ENCODE data around the gene CCDC152. TPM values are rescaled to one million over a fixed set of nuclear protein-coding genes. Genes with fewer than 3 reads are reported as not detected.

CCDC152 gene
- total RNA-seq, 2 experiments from 2014 or later, result 7.9 to 8.1 TPM

DNA sequence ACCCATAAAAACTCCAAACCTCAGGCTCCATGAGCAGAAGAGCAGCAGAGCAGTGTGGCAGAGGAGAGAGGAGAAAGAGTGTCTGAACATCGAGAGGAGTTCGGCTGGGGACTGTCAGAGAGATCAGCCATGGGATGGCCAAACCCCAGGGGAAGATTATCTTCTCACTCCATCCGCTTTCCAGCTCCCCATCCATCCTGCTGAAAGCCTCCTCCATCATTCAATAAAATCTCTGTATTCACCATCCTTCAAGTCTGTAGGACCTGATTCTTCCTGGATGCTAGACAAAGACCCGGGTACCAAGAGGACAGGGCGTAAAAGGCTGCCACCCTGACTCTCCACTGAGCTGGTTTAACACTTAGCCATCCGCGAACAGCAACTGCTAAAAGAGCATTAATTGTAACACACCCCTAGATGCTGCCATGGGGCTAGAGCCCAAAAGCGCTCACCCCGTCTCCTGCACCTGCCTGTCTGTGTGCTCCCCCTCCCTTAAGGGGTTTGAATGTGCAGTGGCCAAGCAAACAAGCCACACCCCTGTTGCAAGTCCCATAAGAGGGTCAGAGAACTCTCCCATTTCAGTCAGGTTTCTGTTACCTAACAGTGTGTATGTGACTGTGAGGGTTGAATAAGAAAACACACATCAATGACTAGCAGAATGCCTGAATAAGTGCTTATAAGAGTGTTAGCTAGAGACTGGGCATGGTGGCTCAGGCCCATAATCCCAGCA lies 69.0 kb downstream of the CCDC152 start:
- CTCF ChIA-PET, result interaction anchor here (1.6 kb wide), 1 partner anchor 15 kb away, joined by 3 read pairs; no protein-coding TSS in a partner anchor
- H3K4me3 Mint-ChIP-seq, result no peak overlapping the region
- H3K4me1 Mint-ChIP-seq (ENCODE audit: low read depth), result no peaks in the 10 kb centered on the region
- no peaks in the 10 kb centered on the region for H3K36me3 Mint-ChIP-seq (ENCODE audit: low read depth)
- no peak overlapping the region for H3K27ac Mint-ChIP-seq
- intact Hi-C loops (cut with micrococcal nuclease), result no loop called here
- no peaks in the 10 kb centered on the region for H3K9me3 Mint-ChIP-seq
- DNase-seq, result no peak
- no peaks in the 10 kb centered on the region for H3K27me3 Mint-ChIP-seq (ENCODE audit: low read depth)

GRCh38 chr5:42826757-42827515 lies 70.3 kb downstream of the CCDC152 start:
- DNase-seq, result no peak
- CTCF ChIA-PET, result interaction anchor here (1.6 kb wide), 1 partner anchor 14 kb away, joined by 3 read pairs; no protein-coding TSS in a partner anchor
- no peak overlapping the region for H3K4me3 Mint-ChIP-seq
- intact Hi-C loops (cut with micrococcal nuclease), result no loop called here
- H3K27me3 Mint-ChIP-seq (ENCODE audit: low read depth), result no peaks in the 10 kb centered on the region
- no peaks in the 10 kb centered on the region for H3K9me3 Mint-ChIP-seq
- no peaks in the 10 kb centered on the region for H3K4me1 Mint-ChIP-seq (ENCODE audit: low read depth)
- H3K36me3 Mint-ChIP-seq (ENCODE audit: low read depth), result no peaks in the 10 kb centered on the region
- H3K27ac Mint-ChIP-seq, result no peak overlapping the region

DNA sequence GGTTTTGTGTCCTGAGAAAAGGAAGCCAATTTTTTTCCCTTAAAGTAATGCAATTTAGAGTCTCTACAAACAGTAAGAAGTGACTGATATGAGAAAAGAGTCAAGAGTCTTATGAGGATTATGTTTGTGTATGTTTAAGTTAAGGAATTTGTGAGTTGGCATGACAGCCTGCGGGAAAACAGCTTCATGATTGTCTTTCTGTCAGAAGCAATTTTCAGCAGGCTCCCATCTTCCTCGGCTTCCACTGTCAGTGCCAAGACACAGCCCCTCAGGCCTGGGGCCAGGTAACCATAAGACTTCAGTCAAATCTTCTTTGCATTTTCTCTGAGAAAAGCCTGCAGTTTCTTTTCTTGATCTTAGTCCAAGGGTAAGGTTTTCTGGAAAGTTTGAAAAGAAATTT lies 72.1 kb downstream of the CCDC152 start:
- CTCF ChIA-PET, result interaction anchor here (0.8 kb wide), 1 partner anchor 339 kb away, joined by 5 read pairs; no protein-coding TSS in a partner anchor
- Mint-ChIP-seq H3K4me3 (no peak overlapping the region), H3K9me3 (no peaks in the 10 kb centered on the region), H3K27me3 (ENCODE audit: low read depth) (no peaks in the 10 kb centered on the region), H3K27ac (no peak overlapping the region), H3K36me3 (ENCODE audit: low read depth) (no peaks in the 10 kb centered on the region), H3K4me1 (ENCODE audit: low read depth) (no peaks in the 10 kb centered on the region)
- intact Hi-C loops (cut with micrococcal nuclease), result no loop called here
- no peak for DNase-seq

- Mint-ChIP-seq H3K27ac (no peak overlapping the region), H3K9me3 (no peaks in the 10 kb centered on the region), H3K27me3 (ENCODE audit: low read depth) (no peaks in the 10 kb centered on the region), H3K4me3 (no peak overlapping the region), H3K4me1 (ENCODE audit: low read depth) (no peaks in the 10 kb centered on the region), H3K36me3 (ENCODE audit: low read depth) (no peaks in the 10 kb centered on the region)
- DNase-seq, result no peak
- intact Hi-C loops (cut with micrococcal nuclease), result no loop called here
- CTCF ChIA-PET, result interaction anchor here (0.9 kb wide), 1 partner anchor 10 kb away, joined by 3 read pairs; no protein-coding TSS in a partner anchor
These were observed 74.3 kb downstream of the CCDC152 start for GRCh38 chr5:42830924-42831323.

DNA sequence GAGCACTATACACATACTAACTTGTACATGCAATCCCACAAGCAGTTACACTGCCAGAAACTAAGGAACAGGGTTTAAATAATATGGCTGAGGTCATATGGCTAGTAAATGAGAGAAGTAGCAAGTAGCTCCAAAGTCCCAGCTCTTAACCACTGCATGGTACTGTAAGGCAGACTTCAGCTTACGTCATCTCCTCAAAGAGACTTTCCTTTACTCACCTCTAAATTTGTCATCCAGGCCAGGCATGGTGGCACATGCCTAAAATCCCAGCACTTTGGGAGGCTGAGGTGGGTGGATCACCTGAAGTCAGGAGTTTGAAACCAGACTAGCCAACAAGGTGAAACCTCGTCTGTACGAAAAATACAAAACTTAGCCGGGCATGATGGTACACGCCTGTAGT lies 75.4 kb downstream of the CCDC152 start:
- intact Hi-C loops (cut with micrococcal nuclease), result no loop called here
- H3K27me3 Mint-ChIP-seq (ENCODE audit: low read depth), result no peaks in the 10 kb centered on the region
- H3K9me3 Mint-ChIP-seq, result no peaks in the 10 kb centered on the region
- H3K36me3 Mint-ChIP-seq (ENCODE audit: low read depth), result no peaks in the 10 kb centered on the region
- DNase-seq, result no peak
- no peak overlapping the region for H3K4me3 Mint-ChIP-seq
- no peaks in the 10 kb centered on the region for H3K4me1 Mint-ChIP-seq (ENCODE audit: low read depth)
- no peak overlapping the region for H3K27ac Mint-ChIP-seq
- CTCF ChIA-PET, result no interaction called here

GRCh38 chr5:42836070-42836769 lies 79.6 kb downstream of the CCDC152 start:
- Mint-ChIP-seq H3K27ac (no peak overlapping the region), H3K27me3 (ENCODE audit: low read depth) (no peaks in the 10 kb centered on the region), H3K9me3 (no peaks in the 10 kb centered on the region), H3K36me3 (ENCODE audit: low read depth) (no peaks in the 10 kb centered on the region), H3K4me3 (no peak overlapping the region), H3K4me1 (ENCODE audit: low read depth) (no peaks in the 10 kb centered on the region)
- intact Hi-C loops (cut with micrococcal nuclease), result no loop called here
- DNase-seq, result no peak
- CTCF ChIA-PET, result interaction anchor here (0.6 kb wide), 1 partner anchor 12 kb away, joined by 3 read pairs; no protein-coding TSS in a partner anchor

DNA sequence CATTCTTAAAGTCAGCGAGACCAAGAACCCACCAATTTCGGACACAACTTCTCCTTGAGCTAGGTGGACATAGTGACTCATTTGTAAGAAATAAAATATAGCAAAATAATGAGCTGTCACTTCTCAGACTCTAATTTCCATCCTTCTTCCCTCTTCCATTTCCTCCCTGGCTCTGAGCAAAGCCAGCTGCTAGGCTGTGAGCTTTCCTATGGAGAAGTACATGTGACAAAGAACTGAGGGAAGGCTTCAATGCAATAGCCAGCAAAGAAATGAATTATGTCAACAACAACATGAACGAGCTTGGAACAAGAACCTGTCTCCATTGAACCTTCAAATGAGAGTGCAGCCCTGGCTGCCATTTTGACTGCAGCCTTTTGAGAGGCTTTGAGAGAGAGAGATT lies 81.0 kb downstream of the CCDC152 start:
- no peak overlapping the region for H3K27ac Mint-ChIP-seq
- intact Hi-C loops (cut with micrococcal nuclease), result no loop called here
- no peaks in the 10 kb centered on the region for H3K9me3 Mint-ChIP-seq
- no peaks in the 10 kb centered on the region for H3K4me1 Mint-ChIP-seq (ENCODE audit: low read depth)
- H3K27me3 Mint-ChIP-seq (ENCODE audit: low read depth), result no peaks in the 10 kb centered on the region
- H3K36me3 Mint-ChIP-seq (ENCODE audit: low read depth), result no peaks in the 10 kb centered on the region
- CTCF ChIA-PET, result no interaction called here
- DNase-seq, result no peak
- no peak overlapping the region for H3K4me3 Mint-ChIP-seq

GRCh38 chr5:42839196-42839595 lies 82.6 kb downstream of the CCDC152 start:
- H3K4me3 Mint-ChIP-seq, result no peak overlapping the region
- CTCF ChIA-PET, result no interaction called here
- intact Hi-C loops (cut with micrococcal nuclease), result no loop called here
- no peaks in the 10 kb centered on the region for H3K9me3 Mint-ChIP-seq
- no peaks in the 10 kb centered on the region for H3K36me3 Mint-ChIP-seq (ENCODE audit: low read depth)
- no peak overlapping the region for H3K27ac Mint-ChIP-seq
- H3K27me3 Mint-ChIP-seq (ENCODE audit: low read depth), result peaks cover 4% of the 10 kb centered on the region
- H3K4me1 Mint-ChIP-seq (ENCODE audit: low read depth), result no peaks in the 10 kb centered on the region
- no peak for DNase-seq

- CTCF ChIA-PET, result interaction anchor here (0.8 to 1.0 kb wide), 3 partner anchors 14 to 72 kb away, joined by 3 read pairs; no protein-coding TSS in a partner anchor
These were observed 83.7 kb downstream of the CCDC152 start for GRCh38 chr5:42840269-42840668.

DNA sequence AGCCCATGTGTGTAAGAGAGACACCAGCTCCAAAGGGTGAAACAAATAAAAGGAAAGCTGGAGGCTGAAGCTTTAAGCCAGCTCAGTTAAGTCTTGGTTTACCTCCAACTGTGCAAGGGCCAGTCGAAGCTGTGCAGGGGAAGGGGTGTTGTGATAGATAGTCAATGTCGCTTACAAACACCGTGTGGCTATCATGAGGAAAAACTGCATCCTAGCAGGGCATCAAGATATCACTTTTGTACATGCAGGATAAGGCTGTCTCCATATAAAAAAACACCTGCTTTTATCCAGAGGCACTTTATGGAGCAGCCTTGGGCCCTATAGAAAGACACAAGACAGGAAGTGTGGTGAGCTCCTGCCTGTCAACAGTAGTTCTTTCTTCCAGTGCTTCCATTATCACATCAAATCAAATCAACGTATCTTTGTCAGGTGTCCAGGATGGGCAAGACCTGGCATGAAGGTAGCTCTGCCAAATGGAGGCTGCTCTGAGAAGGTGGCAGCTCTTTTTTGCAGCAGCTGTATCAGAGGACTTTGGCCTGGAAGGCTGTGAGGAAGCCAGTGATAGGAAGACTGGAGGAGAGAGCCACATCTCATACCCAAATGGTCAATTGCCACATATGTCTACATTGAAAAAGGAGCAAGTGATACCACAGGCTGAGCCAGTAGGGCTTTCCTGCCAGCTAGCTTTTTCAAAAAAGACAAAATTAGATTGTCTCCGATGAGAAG lies 84.4 kb downstream of the CCDC152 start:
- no peak overlapping the region for H3K27ac Mint-ChIP-seq
- H3K36me3 Mint-ChIP-seq (ENCODE audit: low read depth), result no peaks in the 10 kb centered on the region
- H3K4me3 Mint-ChIP-seq, result no peak overlapping the region
- CTCF ChIA-PET, result interaction anchor here (0.8 to 1.0 kb wide), 2 partner anchors 15 to 71 kb away, joined by 3 read pairs; no protein-coding TSS in a partner anchor
- intact Hi-C loops (cut with micrococcal nuclease), result no loop called here
- H3K9me3 Mint-ChIP-seq, result no peaks in the 10 kb centered on the region
- peaks cover 8% of the 10 kb centered on the region for H3K27me3 Mint-ChIP-seq (ENCODE audit: low read depth)
- no peaks in the 10 kb centered on the region for H3K4me1 Mint-ChIP-seq (ENCODE audit: low read depth)
- DNase-seq, result no peak

More at GRCh38 chr5:42840269-42840668, 83.7 kb downstream of the CCDC152 start:
- intact Hi-C loops (cut with micrococcal nuclease), result no loop called here
- Mint-ChIP-seq H3K36me3 (ENCODE audit: low read depth) (no peaks in the 10 kb centered on the region), H3K9me3 (no peaks in the 10 kb centered on the region), H3K4me3 (no peak overlapping the region), H3K27ac (no peak overlapping the region), H3K4me1 (ENCODE audit: low read depth) (no peaks in the 10 kb centered on the region), H3K27me3 (ENCODE audit: low read depth) (peaks cover 8% of the 10 kb centered on the region)
- no peak for DNase-seq

DNA sequence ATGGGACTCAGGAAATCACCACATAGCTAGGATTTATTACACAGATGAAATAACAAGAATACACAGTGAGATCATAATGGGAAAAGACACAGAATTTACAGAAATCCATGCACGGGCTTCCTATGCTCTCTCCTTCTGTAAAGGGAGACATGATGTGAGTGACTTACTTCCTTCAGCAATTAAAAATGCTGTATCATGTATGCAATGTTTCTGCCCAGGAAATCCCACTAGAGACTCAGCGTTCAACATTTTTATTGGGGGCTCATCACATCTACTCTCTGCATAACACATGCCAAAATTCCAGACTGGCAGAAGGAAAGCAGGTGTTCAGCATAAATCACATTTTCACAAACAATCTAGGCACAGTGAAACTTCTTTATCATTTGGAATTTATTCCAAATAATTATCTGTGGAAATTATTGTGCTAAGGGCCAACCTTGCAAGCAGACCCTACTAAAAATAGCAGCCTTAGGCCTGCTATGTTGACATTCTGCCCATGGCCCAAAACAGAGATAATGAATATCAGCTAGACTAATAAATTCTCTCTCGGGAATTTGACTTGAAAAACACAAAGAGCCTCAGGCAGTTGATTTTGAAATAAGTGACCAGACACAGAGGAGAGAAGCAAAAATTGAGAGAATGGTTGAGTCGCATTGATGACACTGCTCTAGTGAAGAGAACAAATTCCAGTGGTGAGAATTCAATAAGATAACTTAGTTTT lies 86.5 kb downstream of the CCDC152 start:
- CTCF ChIA-PET, result no interaction called here
- Mint-ChIP-seq H3K4me3 (no peak overlapping the region), H3K9me3 (no peaks in the 10 kb centered on the region), H3K4me1 (ENCODE audit: low read depth) (no peaks in the 10 kb centered on the region), H3K27me3 (ENCODE audit: low read depth) (peaks cover 8% of the 10 kb centered on the region), H3K27ac (no peak overlapping the region), H3K36me3 (ENCODE audit: low read depth) (no peaks in the 10 kb centered on the region)
- DNase-seq, result no peak
- intact Hi-C loops (cut with micrococcal nuclease), result no loop called here
